ENCODE data around the gene SNRPB.

Gene SNRPB

DNA sequence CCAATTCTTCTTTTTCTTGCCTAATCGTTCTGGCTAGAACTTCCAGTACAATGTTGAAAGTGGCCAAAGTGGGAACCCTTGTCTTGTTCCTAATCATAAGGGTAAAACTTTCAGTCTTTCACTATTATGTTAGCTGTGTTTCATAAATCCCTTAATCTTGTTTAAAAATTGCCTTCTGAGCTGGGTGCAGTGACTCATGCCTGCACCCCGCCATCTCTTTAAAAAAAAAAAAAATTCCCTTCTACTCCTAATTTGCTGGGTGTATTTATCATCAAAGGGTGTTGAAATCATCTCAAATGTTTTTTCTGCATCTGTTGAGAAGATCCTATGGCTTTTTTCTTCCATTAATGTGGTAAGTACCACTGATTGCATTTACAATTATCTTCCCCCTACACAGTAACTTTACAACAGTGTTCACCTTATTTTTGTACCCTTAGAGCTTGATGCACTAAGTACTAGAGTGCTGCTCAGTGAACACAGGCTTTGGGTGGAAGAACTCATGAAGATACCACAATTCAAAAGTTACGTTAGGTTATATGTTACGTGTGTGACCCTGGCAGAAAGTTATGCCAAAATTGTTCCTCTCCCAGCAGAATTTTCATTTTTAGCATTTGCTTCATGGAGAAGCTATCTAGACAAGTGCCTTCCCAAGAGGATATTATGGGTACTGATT lies 9.7 kb downstream of the SNRPB start:
- in situ Hi-C loops (cut with HindIII; ENCODE audit: low pct_ligation_motif_present, low sequenced_read_pairs), result no loop called here
- no peak for DNase-seq
- Histone ChIP-seq H3K27me3 (replicated peaks) (no peaks in the 10 kb centered on the region), H3K36me3 (replicated peaks) (peaks cover 69% of the 10 kb centered on the region), H3K4me3 (ENCODE audit: low read depth, low read length) (no peak overlapping the region), H3K27ac (no peak overlapping the region)
- no peak for TF ChIP-seq CTCF (IDR thresholded peaks at IDR 0.05; ENCODE audit: low read depth, low read length, missing control alignments)

DNA sequence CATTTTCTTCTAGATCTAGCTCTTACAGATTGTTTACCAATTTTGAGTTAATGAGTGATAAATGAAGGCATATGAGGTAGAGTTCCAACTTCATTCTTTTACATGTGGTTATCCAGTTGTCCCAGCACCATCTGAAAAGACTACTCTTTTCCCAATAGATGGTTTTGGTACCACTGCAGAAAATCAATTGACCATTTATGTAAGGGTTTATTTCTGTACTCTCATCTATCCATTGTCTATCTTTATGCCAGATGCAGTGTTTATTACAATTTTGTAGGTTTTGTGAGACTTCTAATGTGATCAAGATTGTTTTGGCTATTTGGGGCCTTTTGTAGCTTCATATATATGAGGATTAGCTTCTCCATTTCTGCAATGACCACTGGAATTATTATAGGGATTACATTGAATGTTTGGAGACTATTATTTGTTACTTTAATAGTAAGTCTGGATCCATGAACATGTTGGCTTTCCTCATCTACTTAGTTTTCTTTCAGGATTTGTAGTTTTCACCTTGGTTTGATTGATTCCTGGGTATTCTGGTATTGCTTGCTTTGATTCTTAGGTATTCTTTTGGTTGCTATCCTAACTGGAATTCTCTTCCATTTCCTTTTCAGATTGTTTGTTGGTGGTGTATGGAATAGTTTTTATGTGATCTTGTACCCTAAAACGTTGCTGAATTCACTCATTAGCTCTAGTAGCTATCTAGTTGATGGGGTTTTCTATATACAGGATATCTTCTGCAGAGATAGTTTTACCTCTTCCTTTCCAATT lies 10.4 kb downstream of the SNRPB start:
- Histone ChIP-seq H3K27ac (no peak overlapping the region), H3K27me3 (replicated peaks) (no peaks in the 10 kb centered on the region), H3K36me3 (replicated peaks) (peaks cover 63% of the 10 kb centered on the region), H3K4me3 (ENCODE audit: low read depth, low read length) (no peak overlapping the region)
- TF ChIP-seq CTCF (IDR thresholded peaks at IDR 0.05; ENCODE audit: low read depth, low read length, missing control alignments), result no peak
- in situ Hi-C loops (cut with HindIII; ENCODE audit: low pct_ligation_motif_present, low sequenced_read_pairs), result no loop called here
- no peak for DNase-seq

DNA sequence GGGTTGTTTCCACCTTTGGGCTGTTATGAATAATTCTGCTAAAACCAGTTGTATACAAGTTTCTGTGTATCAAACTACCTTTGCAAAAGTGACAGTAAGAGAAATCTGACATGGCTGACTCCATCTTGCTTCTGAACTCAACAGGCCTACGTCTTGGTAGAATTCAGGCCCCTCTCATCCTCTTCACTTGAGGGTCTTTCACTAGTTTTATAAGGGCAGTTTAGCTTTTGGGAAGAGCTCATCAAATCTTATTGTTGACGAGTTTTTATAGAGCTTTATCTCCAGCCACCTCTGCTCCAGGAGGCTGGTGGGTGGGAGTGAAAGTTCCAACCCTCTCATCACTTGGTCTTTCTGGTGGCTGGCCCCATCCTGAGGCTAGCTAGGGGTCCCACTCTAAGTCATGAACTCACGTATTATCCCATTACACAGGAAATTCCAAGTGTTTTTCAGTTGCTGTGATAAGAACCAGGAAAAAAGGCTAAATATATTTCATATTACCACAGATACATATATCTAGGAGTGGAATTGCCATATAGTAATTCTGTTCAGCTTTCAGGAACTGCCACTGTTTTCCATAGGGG lies 11.6 kb downstream of the SNRPB start:
- TF ChIP-seq CTCF (IDR thresholded peaks at IDR 0.05; ENCODE audit: low read depth, low read length, missing control alignments), result no peak
- in situ Hi-C loops (cut with HindIII; ENCODE audit: low pct_ligation_motif_present, low sequenced_read_pairs), result no loop called here
- peaks cover 53% of the 10 kb centered on the region for H3K36me3 ChIP-seq (replicated peaks)
- DNase-seq, result no peak
- H3K27ac ChIP-seq, result no peak overlapping the region
- H3K4me3 ChIP-seq (ENCODE audit: low read depth, low read length), result no peak overlapping the region
- no peaks in the 10 kb centered on the region for H3K27me3 ChIP-seq (replicated peaks)

DNA sequence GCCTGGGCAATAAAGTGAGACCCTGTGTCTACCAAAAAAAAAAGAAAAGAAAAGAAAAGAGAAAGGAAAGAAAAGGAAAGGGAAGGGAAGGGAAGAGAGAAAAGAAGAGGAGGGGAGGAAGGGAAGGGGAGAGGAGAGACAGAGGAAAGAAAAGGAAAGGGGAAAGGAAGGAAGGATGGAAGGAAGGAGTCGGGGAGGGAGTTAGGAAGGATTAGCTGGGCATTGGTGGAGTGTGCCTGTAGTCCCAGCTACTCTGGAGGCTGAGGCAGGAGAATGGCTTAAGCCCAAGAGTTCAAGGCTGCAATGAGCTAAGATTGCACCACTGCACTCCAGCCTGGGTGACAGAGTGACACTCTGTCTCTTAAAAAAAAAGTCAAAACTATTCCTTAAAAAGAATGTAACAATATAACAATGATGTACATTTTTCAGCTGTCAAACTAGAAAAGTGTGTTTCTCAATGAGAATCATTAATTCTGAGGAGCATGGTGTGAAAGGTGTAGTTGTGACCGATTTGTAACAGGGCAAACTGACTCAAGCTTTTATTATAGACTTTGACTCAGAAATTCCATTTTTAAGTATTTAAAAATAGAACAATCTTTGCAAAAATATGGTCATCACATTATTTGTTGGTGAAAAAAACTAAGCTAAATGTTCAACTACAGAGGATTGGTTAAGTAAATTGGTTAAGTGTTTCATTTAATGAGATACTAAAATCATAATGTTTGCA lies 14.7 kb downstream of the SNRPB start:
- Histone ChIP-seq H3K36me3 (replicated peaks) (peaks cover 22% of the 10 kb centered on the region), H3K27ac (no peak overlapping the region), H3K27me3 (replicated peaks) (no peaks in the 10 kb centered on the region), H3K4me3 (ENCODE audit: low read depth, low read length) (no peak overlapping the region)
- TF ChIP-seq CTCF (IDR thresholded peaks at IDR 0.05; ENCODE audit: low read depth, low read length, missing control alignments), result no peak
- in situ Hi-C loops (cut with HindIII; ENCODE audit: low pct_ligation_motif_present, low sequenced_read_pairs), result no loop called here
- DNase-seq, result no peak

- Histone ChIP-seq H3K36me3 (replicated peaks) (peaks cover 3% of the 10 kb centered on the region), H3K27me3 (replicated peaks) (no peaks in the 10 kb centered on the region), H3K4me3 (ENCODE audit: low read depth, low read length) (no peak overlapping the region), H3K27ac (no peak overlapping the region)
- in situ Hi-C loops (cut with HindIII; ENCODE audit: low pct_ligation_motif_present, low sequenced_read_pairs), result no loop called here
- DNase-seq, result no peak
- TF ChIP-seq CTCF (IDR thresholded peaks at IDR 0.05; ENCODE audit: low read depth, low read length, missing control alignments), result no peak
Observed at GRCh38 chr20:2453792-2454191, 16.8 kb downstream of the SNRPB start.

Data from brain microvascular endothelial cell (primary cell).